NCI-H82 treated with DMSO at 0.1 percent for 48 hours (cell line): ENCODE data around the gene ETV6.

ENCODE experiments used
- DNase-seq: peaks from one replicate; lab custom pipeline; 2025; ENCODE audit not compliant: unreplicated experiment; lab: John Stamatoyannopoulos, UW

The ETV6 gene

GRCh38 chr12:11877869-11878780, 228.7 kb downstream of the ETV6 start:
- DNase-seq = no peak

DNA sequence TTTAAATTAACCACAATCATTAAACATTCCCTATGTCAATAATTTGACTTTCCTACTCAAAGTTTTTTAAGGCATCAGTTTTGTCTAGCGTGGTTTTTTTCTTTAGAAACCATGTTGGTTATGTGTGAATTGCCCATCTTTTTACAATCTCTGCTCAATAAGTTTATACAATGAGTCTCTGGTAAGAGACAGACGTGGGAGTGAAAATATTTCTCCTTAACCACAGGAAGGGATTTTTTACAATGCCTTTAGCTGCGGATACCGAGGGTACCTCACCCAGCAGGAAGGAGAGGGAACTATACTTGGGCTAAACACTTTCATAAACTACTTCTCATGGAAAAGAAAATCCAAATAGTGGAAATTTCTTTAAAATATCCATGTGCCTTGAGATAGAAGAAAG, 229.8 kb downstream of the ETV6 start:
- no peak for DNase-seq

DNA sequence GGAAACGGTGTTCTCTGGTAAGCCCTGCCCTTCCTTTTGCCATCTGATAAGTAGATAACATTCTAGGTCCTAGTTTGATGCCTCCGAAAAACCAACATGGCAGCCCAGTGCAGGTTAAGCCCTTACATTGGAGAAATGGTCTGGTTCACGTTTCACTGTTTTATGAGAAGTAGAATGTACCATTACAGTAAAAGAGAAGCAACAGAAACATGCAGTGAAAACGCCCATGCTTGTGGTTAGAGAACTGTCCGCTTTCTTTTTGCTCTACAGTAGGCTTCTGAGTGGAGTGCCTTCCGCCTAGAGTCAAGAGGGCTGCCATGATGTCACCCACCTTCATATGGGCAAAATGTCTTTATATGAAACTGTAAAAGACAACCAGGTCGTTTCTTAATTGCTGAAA, 230.9 kb downstream of the ETV6 start:
- DNase-seq = no peak

DNA sequence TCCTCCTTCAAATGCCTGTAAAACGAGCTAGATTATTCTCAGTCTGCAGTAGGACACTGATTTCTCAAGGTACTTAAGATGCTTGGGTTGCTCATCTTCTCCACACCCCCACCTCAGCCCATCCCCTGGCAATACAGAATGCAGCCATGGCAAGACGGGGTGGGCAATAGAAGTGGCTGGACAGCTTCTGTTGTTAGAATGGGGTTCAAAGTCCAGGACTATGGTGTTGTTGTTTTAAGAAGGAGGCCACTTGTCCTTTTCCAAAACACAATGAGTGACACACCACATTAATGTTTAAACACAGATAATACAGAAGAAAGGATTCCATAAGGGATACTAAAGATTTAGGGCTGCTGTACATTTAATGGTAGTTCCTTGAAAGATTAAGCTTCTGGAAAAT, 232.4 kb downstream of the ETV6 start:
- DNase-seq = no peak

- no peak for DNase-seq
These were observed 233.0 kb downstream of the ETV6 start for GRCh38 chr12:11882301-11883019.

GRCh38 chr12:11884116-11884515, 234.6 kb downstream of the ETV6 start:
- no peak for DNase-seq

- no peak for DNase-seq
These were observed 235.2 kb downstream of the ETV6 start for GRCh38 chr12:11884706-11885105.

GRCh38 chr12:11885261-11886038, 236.0 kb downstream of the ETV6 start:
- DNase-seq = no peak

- no peak for DNase-seq
These were observed 236.9 kb downstream of the ETV6 start for GRCh38 chr12:11886339-11886738.

DNA sequence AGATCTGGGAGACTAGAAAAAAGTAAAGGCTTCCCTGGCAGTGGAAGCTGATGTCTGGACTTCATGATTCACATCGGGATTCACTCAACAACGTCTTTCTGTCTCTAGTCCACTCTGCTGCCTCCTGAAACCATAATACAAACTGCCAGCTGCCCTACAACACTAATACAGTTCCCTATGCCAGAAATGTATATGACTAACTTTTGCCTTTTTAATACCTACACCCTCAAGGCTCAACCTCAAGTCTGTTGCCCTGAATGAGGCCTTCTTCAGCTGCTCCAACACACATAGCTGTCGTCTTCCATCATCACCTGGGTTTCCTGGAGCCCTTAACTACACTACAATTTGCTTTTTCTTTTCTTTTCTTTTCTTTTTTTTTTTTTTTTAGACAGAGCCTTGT, 238.6 kb downstream of the ETV6 start:
- no peak for DNase-seq

DNA sequence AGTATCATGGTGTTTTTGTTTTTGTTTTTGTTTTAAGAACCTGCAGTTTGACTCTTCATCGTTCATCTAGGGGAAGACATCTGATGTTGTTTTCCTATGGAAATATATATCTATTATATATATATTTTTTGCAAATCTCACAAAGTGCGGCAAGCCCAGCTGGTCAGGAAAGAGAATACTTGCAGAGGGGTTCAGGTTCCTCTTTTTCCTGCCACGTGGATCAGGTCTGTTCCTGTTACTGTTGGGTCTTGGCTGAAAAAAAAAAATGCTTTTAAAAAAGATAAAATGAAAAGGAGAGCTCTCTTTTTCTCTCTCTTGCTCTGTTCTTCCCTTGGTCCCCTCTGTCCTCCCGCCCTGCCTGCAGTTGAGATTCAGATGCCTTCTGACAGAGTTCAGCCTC, 241.9 kb downstream of the ETV6 start:
- DNase-seq = no peak

DNA sequence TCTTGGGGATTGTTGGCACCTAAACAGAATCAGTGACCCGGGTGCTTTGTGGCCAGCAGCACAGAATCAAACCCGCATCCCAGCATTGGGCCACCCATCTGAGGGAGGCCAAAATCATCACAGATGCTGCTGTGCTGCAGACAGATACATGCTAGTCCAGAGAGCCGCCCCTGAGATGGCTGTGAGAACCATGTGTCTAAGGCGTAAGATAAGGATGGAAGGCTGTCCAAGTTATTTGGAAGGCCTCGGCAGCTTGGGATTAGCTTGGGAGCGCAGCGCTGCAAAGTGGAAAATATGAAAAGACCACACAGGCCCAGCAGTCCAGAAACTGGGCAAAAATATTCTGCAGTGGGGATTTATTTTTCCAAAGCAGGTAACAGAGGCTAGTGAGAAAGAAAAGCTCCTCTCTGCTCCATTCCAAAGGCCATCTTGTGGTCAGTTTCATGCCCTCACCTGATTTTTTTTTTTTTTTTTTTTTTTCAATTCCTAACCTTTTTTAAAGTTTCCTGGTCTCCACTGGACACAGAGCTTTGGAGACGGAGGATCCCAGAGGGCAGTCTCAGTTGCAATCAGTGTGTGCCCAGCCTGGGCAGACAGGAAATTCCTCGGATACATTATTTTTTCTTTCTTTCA, 242.4 kb downstream of the ETV6 start:
- DNase-seq = no peak

DNA sequence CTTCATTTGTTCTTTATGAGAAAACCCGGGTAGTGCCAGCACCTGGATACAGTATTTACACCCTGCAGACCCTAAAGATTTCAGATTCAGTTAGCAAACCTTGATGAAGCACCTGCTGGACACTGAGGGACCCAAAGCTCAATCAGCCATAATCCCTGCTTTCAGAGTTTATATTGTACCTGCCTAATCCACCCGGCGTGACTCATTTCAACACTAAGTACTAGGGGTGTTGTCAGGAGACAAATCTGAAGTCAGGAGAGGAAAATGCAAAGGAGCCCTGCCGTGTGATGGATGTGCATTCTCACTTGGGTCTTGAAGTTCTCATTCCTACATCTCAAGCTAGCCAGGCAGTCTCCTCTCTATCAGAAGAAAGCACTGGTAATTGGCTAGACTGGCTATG, 244.5 kb downstream of the ETV6 start:
- peak; percentile 39 for DNase-seq

DNA sequence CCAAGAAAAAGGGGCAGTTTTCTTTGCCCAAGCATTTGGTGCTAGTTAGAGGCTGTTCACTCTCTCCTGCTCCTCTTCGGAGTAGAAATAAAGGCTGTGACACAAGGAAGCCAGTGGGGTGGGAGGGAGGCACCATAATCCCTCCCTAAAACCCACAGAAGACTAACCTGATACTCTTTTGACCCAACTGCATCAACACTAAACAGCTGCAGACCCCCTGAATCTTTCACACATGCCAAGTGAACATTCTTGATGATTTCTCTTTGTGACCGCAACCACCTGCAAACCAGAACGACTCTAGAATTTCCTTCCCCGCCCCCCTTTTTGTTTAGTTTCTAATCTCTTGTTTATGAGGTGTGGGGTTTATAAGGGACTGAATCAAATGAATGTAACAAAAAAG, 245.4 kb downstream of the ETV6 start:
- DNase-seq = peak; percentile 6

DNA sequence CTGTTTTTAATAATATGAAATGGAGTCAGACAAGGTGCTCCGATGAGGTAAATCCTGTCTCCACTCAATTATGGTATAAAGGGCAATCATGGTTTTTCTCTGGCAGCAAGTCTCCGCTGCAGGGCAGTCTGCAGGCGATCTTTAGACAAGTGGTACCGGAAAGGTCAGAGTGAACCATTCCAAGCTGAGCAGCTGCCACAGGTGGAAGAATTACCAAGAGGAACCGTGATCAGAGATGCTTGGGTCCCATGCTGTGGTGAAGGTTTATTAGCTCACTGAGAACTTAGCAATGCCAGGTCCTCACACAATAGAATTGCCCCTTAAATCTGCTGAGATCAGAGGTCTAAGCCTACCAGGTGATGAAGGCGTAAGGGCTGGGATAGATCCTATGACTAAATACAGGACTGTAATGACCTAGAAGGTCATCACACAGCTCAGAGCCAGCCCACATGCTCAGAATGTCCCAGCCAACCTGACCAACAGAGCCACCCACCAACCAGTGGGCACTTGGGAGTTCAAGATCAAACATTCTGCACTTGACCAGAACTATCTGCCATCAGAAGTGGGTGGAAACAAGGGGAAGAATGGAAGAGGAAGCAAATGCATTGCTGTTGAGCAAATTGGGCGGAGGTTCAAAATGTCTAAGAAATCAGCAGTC, 246.1 kb downstream of the ETV6 start:
- DNase-seq = no peak

DNA sequence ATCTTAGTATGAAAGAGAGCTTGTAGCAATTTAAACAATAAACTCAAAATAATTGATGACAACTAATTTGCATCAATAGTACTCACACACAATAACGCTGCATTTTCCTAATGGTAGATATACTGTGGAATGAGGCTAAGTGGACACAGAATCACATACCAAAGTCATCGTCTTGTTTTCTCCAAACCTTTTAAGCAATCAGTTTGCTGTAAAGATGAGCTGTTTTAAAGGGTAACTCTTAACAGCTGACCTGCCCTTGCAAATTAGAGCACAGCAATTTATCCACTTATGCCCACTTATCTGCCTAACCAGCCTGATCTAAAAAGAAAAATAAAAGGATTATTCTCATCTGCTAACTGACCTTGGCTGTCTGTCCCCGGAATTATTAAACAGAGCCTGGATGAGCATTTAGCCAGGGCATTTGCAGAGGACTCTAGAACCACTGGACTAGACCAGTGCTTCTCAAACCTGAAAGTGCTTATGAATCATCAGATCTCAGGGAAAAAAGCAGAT, 247.0 kb downstream of the ETV6 start:
- peak; percentile 96 for DNase-seq

DNA sequence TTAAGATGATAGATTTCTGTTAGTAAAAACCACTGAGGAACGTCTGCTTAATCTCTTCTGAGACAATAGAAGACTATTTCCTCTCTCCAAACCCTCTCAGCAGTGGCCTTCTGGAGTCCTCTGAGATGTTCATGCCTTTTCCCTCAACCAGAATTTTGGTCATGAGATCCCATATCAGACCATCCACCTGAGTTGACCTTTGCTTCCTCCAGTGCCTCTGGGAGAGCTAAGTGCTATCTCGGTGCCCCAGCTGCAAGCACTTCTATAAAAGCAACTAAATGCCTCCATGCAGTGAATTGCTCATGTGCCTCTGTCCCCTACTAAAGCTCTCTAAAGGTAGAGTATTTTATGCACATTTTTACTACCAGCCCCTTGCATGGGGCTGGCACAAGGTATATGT, 248.4 kb downstream of the ETV6 start:
- DNase-seq = no peak

DNA sequence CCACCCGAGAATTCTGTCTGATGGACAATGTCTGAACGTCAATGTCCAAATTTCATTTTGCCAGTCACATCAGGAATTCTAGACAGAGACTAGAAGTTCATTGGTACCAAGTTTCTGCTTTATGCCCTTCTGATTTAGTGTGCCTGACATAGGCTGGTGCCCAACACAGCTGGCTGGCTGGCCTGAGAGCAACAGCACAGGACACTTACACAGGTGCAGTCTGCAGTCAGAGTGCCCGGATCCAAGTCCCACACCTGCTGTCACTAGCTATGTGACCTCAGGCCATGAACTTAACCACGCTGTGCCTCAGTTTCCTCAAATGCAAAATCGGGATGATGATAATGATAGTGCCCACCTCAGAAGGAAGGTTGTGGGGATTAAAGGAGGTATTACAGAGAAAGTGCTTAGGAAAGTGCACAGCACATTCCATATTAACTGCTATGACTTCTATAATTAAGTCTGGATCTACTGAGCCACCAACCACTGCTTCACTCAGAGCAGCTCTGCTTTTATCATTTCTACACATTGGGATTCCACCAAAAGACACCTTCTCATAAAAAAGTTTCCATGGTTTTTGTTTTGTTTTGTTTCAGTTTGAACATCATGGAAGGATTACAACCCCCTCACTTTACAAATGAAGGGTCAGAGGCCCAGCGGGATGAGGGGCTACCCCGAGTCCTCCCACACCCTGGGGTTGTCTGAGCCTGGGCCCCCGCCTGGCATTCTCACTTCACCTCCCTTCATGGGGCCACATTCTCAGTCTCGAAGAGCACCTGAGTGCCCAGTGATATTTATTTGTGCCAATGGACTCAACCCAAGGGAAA, 252.4 kb downstream of the ETV6 start:
- no peak for DNase-seq

DNA sequence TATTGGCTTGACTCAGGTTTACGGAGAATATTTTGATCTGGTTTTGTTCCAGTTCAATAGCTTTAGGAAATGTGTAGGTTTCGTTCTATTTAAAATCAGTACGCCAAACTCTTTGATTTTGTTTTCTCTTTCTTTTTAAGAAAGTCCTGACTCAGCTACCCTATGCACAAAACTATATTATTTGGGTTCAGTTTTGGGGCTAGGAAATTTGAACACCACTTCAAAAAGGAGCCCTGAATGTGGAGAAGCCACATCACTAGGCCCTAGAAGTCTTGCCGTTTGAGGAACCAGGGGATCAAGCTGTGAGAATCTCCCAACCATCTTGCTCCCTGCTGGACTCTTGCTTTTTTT, 253.0 kb downstream of the ETV6 start:
- no peak for DNase-seq

- no peak for DNase-seq
These were observed 254.7 kb downstream of the ETV6 start for GRCh38 chr12:11904124-11904523.
